Neural cell (in vitro differentiated cells): Measurements from ENCODE around the gene MRPL38. TPM values are rescaled to one million over a fixed set of nuclear protein-coding genes. Genes with fewer than 3 reads are reported as not detected.

Experiments used
- H2AFZ ChIP-seq: fragments of 200-600, 300-800 bp; sonication (generic), shearing (Covaris generic); 2 replicates; pipeline ENCODE4 v1.6.0; 2014; ENCODE audit warnings: low read depth, mild to moderate bottlenecking, antibody characterized with exemption, low read length, moderate library complexity
- H3F3A ChIP-seq: fragments of 200-600 bp; shearing (Covaris generic); 2 replicates; pipeline ENCODE4 v1.6.1; 2016; ENCODE audit warnings: mild to moderate bottlenecking, moderate library complexity, mixed read lengths, antibody characterized with exemption, low read length; ENCODE audit not compliant: insufficient read depth, poor library complexity, severe bottlenecking
- H3K27ac ChIP-seq: fragments of 200-600, 300-800 bp; sonication (generic), shearing (Covaris generic); 2 replicates; pipeline ENCODE4 v1.5.1; 2014; ENCODE audit warnings: mild to moderate bottlenecking, low read length, moderate library complexity
- H3K27me3 ChIP-seq: fragments of 300-800, 200-600 bp; sonication (generic), shearing (Covaris generic); 2 replicates; pipeline ENCODE4 v1.6.0; 2014; ENCODE audit warnings: mild to moderate bottlenecking, low read depth, low read length, moderate library complexity; ENCODE audit not compliant: insufficient read depth
- H3K36me3 ChIP-seq: fragments of 300-800, 200-600 bp; sonication (generic), shearing (Covaris generic); 2 replicates; pipeline ENCODE4 v1.5.1; 2014; ENCODE audit warnings: mild to moderate bottlenecking, antibody characterized with exemption, low read length, moderate library complexity; ENCODE audit not compliant: insufficient read depth
- H3K4me2 ChIP-seq: fragments of 300-800, 200-600 bp; sonication (generic), shearing (Covaris generic); 2 replicates; pipeline ENCODE4 v1.6.0; 2014; ENCODE audit warnings: mild to moderate bottlenecking, low read length
- H3K4me3 ChIP-seq: fragments of 300-800, 200-600 bp; sonication (generic), shearing (Covaris generic); 2 replicates; pipeline ENCODE4 v1.5.1; 2014; ENCODE audit warnings: mild to moderate bottlenecking, low read length, moderate library complexity
- H3K79me2 ChIP-seq: fragments of 200-600 bp; shearing (Covaris generic); replicated peaks from 2 replicates; pipeline ENCODE4 v1.6.0; 2014; ENCODE audit warnings: mild to moderate bottlenecking, low read length, moderate library complexity; ENCODE audit not compliant: insufficient read depth
- H3K9ac ChIP-seq: fragments of 300-800, 200-600 bp; sonication (generic), shearing (Covaris generic); 2 replicates; pipeline ENCODE4 v1.6.1; 2016; ENCODE audit warnings: mild to moderate bottlenecking, low read length, mixed read lengths
- H3K9me2 ChIP-seq: fragments of 200-600 bp; shearing (Covaris generic); 2 replicates; pipeline ENCODE4 v1.6.1; 2016; ENCODE audit warnings: mild to moderate bottlenecking, low read length, mixed read lengths; ENCODE audit not compliant: insufficient read depth
- H3K9me3 ChIP-seq: fragments of 200-600, 300-800 bp; sonication (generic), shearing (Covaris generic); 2 replicates; pipeline ENCODE4 v1.6.1; 2016; ENCODE audit warnings: mild to moderate bottlenecking, mixed run types, low read length, moderate library complexity, mixed read lengths
- H4K20me1 ChIP-seq: fragments of 200-600 bp; shearing (Covaris generic); 2 replicates; pipeline ENCODE4 v1.6.1; 2016; ENCODE audit warnings: mild to moderate bottlenecking, mixed run types; ENCODE audit not compliant: insufficient read depth
- CTCF ChIP-seq: fragments of 450-650 bp; IDR thresholded peaks from 2 replicates; pipeline ENCODE4 v1.5.1; 2014; ENCODE audit warnings: antibody characterized with exemption, mild to moderate bottlenecking, moderate library complexity; ENCODE audit not compliant: poor library complexity, severe bottlenecking
- EP300 ChIP-seq: fragments of 450-650 bp; conservative IDR thresholded peaks from 2 replicates; pipeline ENCODE4 v1.6.1; 2014; ENCODE audit warnings: antibody characterized with exemption, mild to moderate bottlenecking, moderate library complexity; ENCODE audit not compliant: poor library complexity, severe bottlenecking
- EZH2 ChIP-seq: fragments of 200-600, 300-800 bp; shearing (Covaris generic), sonication (generic); IDR thresholded peaks from 2 replicates; pipeline ENCODE4 v1.6.1; 2014; ENCODE audit warnings: antibody characterized with exemption, low read length, borderline replicate concordance, mild to moderate bottlenecking; ENCODE audit not compliant: insufficient read depth, poor library complexity, severe bottlenecking
- MXI1 ChIP-seq: fragments of 450-650 bp; conservative IDR thresholded peaks from 2 replicates; pipeline ENCODE4 v1.6.1; 2014; ENCODE audit warnings: antibody characterized with exemption, mild to moderate bottlenecking; ENCODE audit not compliant: poor library complexity, severe bottlenecking
- POLR2AphosphoS5 ChIP-seq: IDR thresholded peaks from 2 replicates; pipeline ENCODE4 v1.6.1; 2012
- RAD21 ChIP-seq: fragments of 450-650 bp; conservative IDR thresholded peaks from 2 replicates; pipeline ENCODE4 v1.6.1; 2014; ENCODE audit warnings: antibody characterized with exemption, mild to moderate bottlenecking, moderate library complexity
- REST ChIP-seq: IDR thresholded peaks from 2 replicates; pipeline ENCODE4 v1.6.1; 2012; ENCODE audit warnings: borderline replicate concordance
- SMC3 ChIP-seq: fragments of 450-650 bp; conservative IDR thresholded peaks from 2 replicates; pipeline ENCODE4 v1.6.1; 2014; ENCODE audit warnings: antibody characterized with exemption, mild to moderate bottlenecking, moderate library complexity; ENCODE audit not compliant: poor library complexity
- TAF1 ChIP-seq: IDR thresholded peaks from 2 replicates; pipeline ENCODE4 v1.6.1; 2012; ENCODE audit warnings: low read depth
- polyA plus RNA-seq: library from polyadenylated mRNA; depleted of rRNA; stranded (reverse); fragments of >200 nt; gene quantifications from 2 replicates; pipeline ENCODE4 v1.2.3, GENCODE V29; 2014

Gene MRPL38
- polyA plus RNA-seq, 1 donor from 2014 or later = 91.2 TPM

- no peaks in the 10 kb centered on the region for H3F3A ChIP-seq
- H3K9ac ChIP-seq = no peak overlapping the region
- no peaks in the 10 kb centered on the region for H3K9me2 ChIP-seq
- H3K4me3 ChIP-seq = no peak overlapping the region
- no peak overlapping the region for H2AFZ ChIP-seq
- H3K27me3 ChIP-seq = no peaks in the 10 kb centered on the region
- TF ChIP-seq EP300 = no peak
- TF ChIP-seq SMC3 = no peak
- TF ChIP-seq EZH2 = no peak
- TF ChIP-seq TAF1 = no peak
- no peak for TF ChIP-seq REST
- TF ChIP-seq CTCF = no peak
- no peak for TF ChIP-seq POLR2AphosphoS5
- TF ChIP-seq MXI1 = no peak
- TF ChIP-seq RAD21 = no peak
- no peak overlapping the region for H3K4me2 ChIP-seq
- no peaks in the 10 kb centered on the region for H3K79me2 ChIP-seq
- no peaks in the 10 kb centered on the region for H3K9me3 ChIP-seq
- H3K27ac ChIP-seq = no peak overlapping the region
- H4K20me1 ChIP-seq = no peaks in the 10 kb centered on the region
- H3K36me3 ChIP-seq = no peaks in the 10 kb centered on the region
Observed at GRCh38 chr17:75909051-75909811, 4.5 kb upstream of the MRPL38 start.

GRCh38 chr17:75908201-75908600, 3.5 kb upstream of the MRPL38 start:
- H3K27ac ChIP-seq = no peak overlapping the region
- TF ChIP-seq POLR2AphosphoS5 = no peak
- TF ChIP-seq SMC3 = no peak
- no peak for TF ChIP-seq TAF1
- no peak for TF ChIP-seq MXI1
- TF ChIP-seq EP300 = no peak
- no peak for TF ChIP-seq RAD21
- TF ChIP-seq CTCF = no peak
- TF ChIP-seq REST = no peak
- no peak for TF ChIP-seq EZH2
- no peaks in the 10 kb centered on the region for H3K27me3 ChIP-seq

More at GRCh38 chr17:75908201-75908600, 3.5 kb upstream of the MRPL38 start:
- Histone ChIP-seq H3K9ac (no peak overlapping the region), H3K4me2 (no peak overlapping the region), H3K9me3 (no peaks in the 10 kb centered on the region), H3K4me3 (no peak overlapping the region), H3K36me3 (no peaks in the 10 kb centered on the region), H2AFZ (no peak overlapping the region), H4K20me1 (no peaks in the 10 kb centered on the region), H3F3A (no peaks in the 10 kb centered on the region), H3K79me2 (no peaks in the 10 kb centered on the region), H3K9me2 (no peaks in the 10 kb centered on the region)
